H9 (cell line): ENCODE data around the gene FBXW4. TPM values are rescaled to one million over a fixed set of nuclear protein-coding genes. Genes with fewer than 3 reads are reported as not detected.

Source experiments
- DNase-seq: peaks from one replicate; pipeline ENCODE4 v3.0.0-alpha.2; 2017
- H2AFZ ChIP-seq: one replicate; pipeline ENCODE4 v1.6.1; 2013; ENCODE audit warnings: mild to moderate bottlenecking, low read length, control low read depth, moderate library complexity
- H2AK5ac ChIP-seq: 2 replicates; pipeline ENCODE4 v1.6.1; 2013; ENCODE audit warnings: low read length, control low read depth, mixed read lengths; ENCODE audit not compliant: insufficient read length
- H2BK120ac ChIP-seq: one replicate; pipeline ENCODE4 v1.6.1; 2013; ENCODE audit warnings: low read depth, mild to moderate bottlenecking, low read length, control low read depth, inconsistent platforms; ENCODE audit not compliant: poor library complexity, severe bottlenecking
- H2BK12ac ChIP-seq: 2 replicates; pipeline ENCODE4 v1.6.1; 2013; ENCODE audit warnings: low read length, control low read depth, mixed read lengths, low read depth; ENCODE audit not compliant: insufficient read length
- H2BK15ac ChIP-seq: 2 replicates; pipeline ENCODE4 v1.6.1; 2013; ENCODE audit warnings: low read depth, low read length, control low read depth
- H2BK20ac ChIP-seq: one replicate; pipeline ENCODE4 v1.6.1; 2013; ENCODE audit warnings: low read depth, mild to moderate bottlenecking, low read length, control low read depth, inconsistent platforms; ENCODE audit not compliant: poor library complexity, severe bottlenecking
- H2BK5ac ChIP-seq: 2 replicates; pipeline ENCODE4 v1.6.1; 2013; ENCODE audit warnings: low read length, control low read depth, mixed read lengths; ENCODE audit not compliant: insufficient read length
- H3K14ac ChIP-seq: 2 replicates; pipeline ENCODE4 v1.6.1; 2013; ENCODE audit warnings: low read length, control low read depth; ENCODE audit not compliant: insufficient read depth
- H3K18ac ChIP-seq: 2 replicates; pipeline ENCODE4 v1.6.1; 2013; ENCODE audit warnings: low read depth, mild to moderate bottlenecking, mixed read lengths, low read length, control low read depth; ENCODE audit not compliant: insufficient read length
- H3K23ac ChIP-seq: 2 replicates; pipeline ENCODE4 v1.6.1; 2013; ENCODE audit warnings: low read length, control low read depth, mixed read lengths, low read depth; ENCODE audit not compliant: insufficient read length
- H3K23me2 ChIP-seq: 2 replicates; pipeline ENCODE4 v1.6.1; 2013; ENCODE audit warnings: low read depth, mild to moderate bottlenecking, mixed read lengths, low read length, control low read depth; ENCODE audit not compliant: insufficient read length, poor library complexity, severe bottlenecking
- H3K27ac ChIP-seq: 2 replicates; pipeline ENCODE4 v1.5.1; 2013; ENCODE audit warnings: low read length, control low read depth, mixed read lengths, low read depth; ENCODE audit not compliant: insufficient read length
- H3K27me3 ChIP-seq: 2 replicates; pipeline ENCODE4 v1.6.1; 2013; ENCODE audit warnings: low read length, control low read depth, inconsistent platforms; ENCODE audit not compliant: insufficient read depth
- H3K4ac ChIP-seq: 2 replicates; pipeline ENCODE4 v1.6.1; 2013; ENCODE audit warnings: low read depth, mild to moderate bottlenecking, control low read depth, inconsistent platforms, low read length, moderate library complexity
- H3K4me1 ChIP-seq: 2 replicates; pipeline ENCODE4 v1.6.1; 2013; ENCODE audit warnings: low read length, control low read depth, inconsistent platforms; ENCODE audit not compliant: insufficient read depth
- H3K4me2 ChIP-seq: 2 replicates; pipeline ENCODE4 v1.6.1; 2013; ENCODE audit warnings: low read length, control low read depth, mixed read lengths; ENCODE audit not compliant: insufficient read length, insufficient read depth
- H3K56ac ChIP-seq: 2 replicates; pipeline ENCODE4 v1.6.1; 2013; ENCODE audit warnings: low read depth, mild to moderate bottlenecking, mixed read lengths, low read length, control low read depth; ENCODE audit not compliant: insufficient read length
- H3K79me1 ChIP-seq: 2 replicates; pipeline ENCODE4 v1.6.1; 2013; ENCODE audit warnings: low read depth, mild to moderate bottlenecking, moderate library complexity, low read length, control low read depth, inconsistent platforms; ENCODE audit not compliant: insufficient read depth, poor library complexity, severe bottlenecking
- H3K79me2 ChIP-seq: 2 replicates; pipeline ENCODE4 v1.6.1; 2013; ENCODE audit warnings: low read length, control low read depth, inconsistent platforms; ENCODE audit not compliant: insufficient read depth
- H3K9ac ChIP-seq: 2 replicates; pipeline ENCODE4 v1.6.1; 2013; ENCODE audit warnings: low read length, control low read depth, mixed read lengths; ENCODE audit not compliant: insufficient read length; ENCODE audit errors: extremely low read depth
- H3K9me3 ChIP-seq: one replicate; pipeline ENCODE4 v1.6.1; 2013; ENCODE audit warnings: low read depth, low read length, inconsistent platforms; ENCODE audit not compliant: control insufficient read depth
- H3T11ph ChIP-seq: one replicate; pipeline ENCODE4 v1.6.1; 2013; ENCODE audit warnings: mild to moderate bottlenecking, low read length, control low read depth, inconsistent platforms
- H4K20me1 ChIP-seq: one replicate; pipeline ENCODE4 v1.6.1; 2013; ENCODE audit not compliant: control insufficient read depth, insufficient read length, insufficient read depth
- H4K5ac ChIP-seq: 2 replicates; pipeline ENCODE4 v1.6.1; 2013; ENCODE audit warnings: low read depth, mild to moderate bottlenecking, mixed read lengths, low read length, control low read depth; ENCODE audit not compliant: insufficient read length
- H4K8ac ChIP-seq: replicated peaks from 2 replicates; pipeline ENCODE4 v1.6.1; 2013; ENCODE audit warnings: low read length, control low read depth, mixed read lengths, low read depth; ENCODE audit not compliant: insufficient read length
- H4K91ac ChIP-seq: 2 replicates; pipeline ENCODE4 v1.6.1; 2013; ENCODE audit warnings: low read depth, mild to moderate bottlenecking, moderate library complexity, mixed read lengths, low read length, control low read depth; ENCODE audit not compliant: insufficient read length
- H3K27ac Mint-ChIP-seq, 3 experiments: 2 replicates in 2 of 3; 3 replicates in 1 of 3; pipeline ENCODE4 v1.8.0; 2020 to 2021; ENCODE audit warnings: mixed read lengths in 3 of 3, mild to moderate bottlenecking in 1 of 3, moderate library complexity in 1 of 3
- H3K27me3 Mint-ChIP-seq: 2 replicates; pipeline ENCODE4 v1.8.0; 2021; ENCODE audit warnings: low read depth, mild to moderate bottlenecking, moderate library complexity, mixed read lengths
- H3K36me3 Mint-ChIP-seq, 3 experiments: 2 replicates in 2 of 3; 3 replicates in 1 of 3; pipeline ENCODE4 v1.8.0; 2020 to 2021; ENCODE audit warnings: low read depth in 3 of 3, mixed read lengths in 3 of 3; ENCODE audit not compliant: insufficient read depth in 1 of 3
- H3K4me1 Mint-ChIP-seq, 2 experiments: 2 replicates each; pipeline ENCODE4 v1.8.0; 2020; ENCODE audit warnings: mixed read lengths in 2 of 2
- H3K4me3 Mint-ChIP-seq, 2 experiments: 2 replicates in 1 of 2; 3 replicates in 1 of 2; pipeline ENCODE4 v1.8.0; 2020 to 2021; ENCODE audit warnings: mild to moderate bottlenecking in 2 of 2, mixed read lengths in 2 of 2, moderate library complexity in 1 of 2
- H3K9me3 Mint-ChIP-seq, 2 experiments: 2 replicates in 1 of 2; 3 replicates in 1 of 2; pipeline ENCODE4 v1.8.0; 2020; ENCODE audit warnings: mild to moderate bottlenecking in 2 of 2, mixed read lengths in 2 of 2, moderate library complexity in 1 of 2
- WGBS: extraction: QIAGEN DNeasy Blood & Tissue Kit; methylation state at CpG from one replicate; pipeline ENCODE4 v1.1.7; 2013; ENCODE audit warnings: missing lambda C conversion rate, low lambda C conversion rate, mixed read lengths; ENCODE audit not compliant: insufficient read length; ENCODE audit errors: extremely low coverage; 5-methylcytosine and 5-hydroxymethylcytosine counted together
- total RNA-seq: library from RNA; stranded (reverse); gene quantifications from 2 replicates; pipeline ENCODE4 v1.2.1, GENCODE V29; 2021
- TF ChIP-seq, protein P1 (sequence below): fragments of 200-600 bp; sonication (generic); conservative IDR thresholded peaks from 3 replicates; pipeline ENCODE4 v1.8.0; 2021; ENCODE audit warnings: antibody characterized with exemption, mild to moderate bottlenecking

FBXW4 gene
- total RNA-seq, 1 experiment from 2014 or later = 41.6 TPM

DNA sequence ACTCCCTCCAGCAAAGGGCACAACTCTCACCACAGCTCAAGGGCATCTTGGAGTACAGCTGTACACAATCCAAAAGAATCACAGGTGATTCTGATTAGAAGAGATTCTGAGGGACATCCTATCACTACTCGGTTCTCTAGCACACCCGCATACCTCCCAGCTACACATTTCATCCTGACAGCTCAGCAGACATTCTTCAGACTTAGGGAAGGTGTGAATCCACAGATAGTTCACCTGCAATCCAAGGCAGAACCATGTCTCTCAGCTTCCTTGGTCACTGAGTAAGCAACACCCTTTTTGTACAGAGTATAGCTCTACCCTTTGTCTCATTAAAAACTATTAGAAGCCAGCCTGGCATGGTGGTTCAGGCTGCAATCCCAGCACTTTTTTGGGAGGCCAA is 26.8 kb upstream of the FBXW4 start:
- no peak overlapping the region for H4K8ac ChIP-seq
- no peak overlapping the region for H3K4me2 ChIP-seq
- no peak overlapping the region for H3K27ac ChIP-seq
- H2BK15ac ChIP-seq = no peak overlapping the region
- no peak overlapping the region for H2AFZ ChIP-seq
- H2BK120ac ChIP-seq = no peak overlapping the region
- no peaks in the 10 kb centered on the region for H3K9me3 ChIP-seq
- no peak overlapping the region for H3K56ac ChIP-seq
- H3K79me2 ChIP-seq = no peaks in the 10 kb centered on the region
- no peak overlapping the region for H3T11ph ChIP-seq
- H4K91ac ChIP-seq = no peak overlapping the region
- peaks cover 5% of the 10 kb centered on the region; the same call in 1 of the 2 replicates for H3K4me1 ChIP-seq
- H3K23me2 ChIP-seq = no peaks in the 10 kb centered on the region
- WGBS = no CpG with 5 or more reads among the region's 2 CpGs
- H3K79me1 ChIP-seq = no peaks in the 10 kb centered on the region
- no peak overlapping the region for H3K4ac ChIP-seq
- H2BK20ac ChIP-seq = no peak overlapping the region
- no peak overlapping the region for H3K4me3 Mint-ChIP-seq
- no peak overlapping the region for H3K23ac ChIP-seq
- H3K9me3 Mint-ChIP-seq = no peaks in the 10 kb centered on the region
- H3K27me3 ChIP-seq = no peaks in the 10 kb centered on the region
- H3K9ac ChIP-seq = no peak overlapping the region
- H2AK5ac ChIP-seq = no peak overlapping the region
- H3K36me3 Mint-ChIP-seq = no peaks in the 10 kb centered on the region
- H3K27me3 Mint-ChIP-seq = peaks cover 4% of the 10 kb centered on the region
- no peak for DNase-seq
- no peaks in the 10 kb centered on the region for H4K20me1 ChIP-seq
- H2BK5ac ChIP-seq = no peak overlapping the region
- TF ChIP-seq, protein P1, sequence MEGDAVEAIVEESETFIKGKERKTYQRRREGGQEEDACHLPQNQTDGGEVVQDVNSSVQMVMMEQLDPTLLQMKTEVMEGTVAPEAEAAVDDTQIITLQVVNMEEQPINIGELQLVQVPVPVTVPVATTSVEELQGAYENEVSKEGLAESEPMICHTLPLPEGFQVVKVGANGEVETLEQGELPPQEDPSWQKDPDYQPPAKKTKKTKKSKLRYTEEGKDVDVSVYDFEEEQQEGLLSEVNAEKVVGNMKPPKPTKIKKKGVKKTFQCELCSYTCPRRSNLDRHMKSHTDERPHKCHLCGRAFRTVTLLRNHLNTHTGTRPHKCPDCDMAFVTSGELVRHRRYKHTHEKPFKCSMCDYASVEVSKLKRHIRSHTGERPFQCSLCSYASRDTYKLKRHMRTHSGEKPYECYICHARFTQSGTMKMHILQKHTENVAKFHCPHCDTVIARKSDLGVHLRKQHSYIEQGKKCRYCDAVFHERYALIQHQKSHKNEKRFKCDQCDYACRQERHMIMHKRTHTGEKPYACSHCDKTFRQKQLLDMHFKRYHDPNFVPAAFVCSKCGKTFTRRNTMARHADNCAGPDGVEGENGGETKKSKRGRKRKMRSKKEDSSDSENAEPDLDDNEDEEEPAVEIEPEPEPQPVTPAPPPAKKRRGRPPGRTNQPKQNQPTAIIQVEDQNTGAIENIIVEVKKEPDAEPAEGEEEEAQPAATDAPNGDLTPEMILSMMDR = no peak
- H3K4me1 Mint-ChIP-seq = peaks cover 19 to 28% of the 10 kb centered on the region in 2 experiments
- no peak overlapping the region for H4K5ac ChIP-seq
- H2BK12ac ChIP-seq = no peak overlapping the region
- no peak overlapping the region for H3K18ac ChIP-seq
- no peak overlapping the region; a peak in 1 of 7 replicates for H3K27ac Mint-ChIP-seq
- no peak overlapping the region for H3K14ac ChIP-seq
